GM12865 (cell line): Measurements from ENCODE around the gene TMEM97.
"Not testable (repeated sequence)": the region's sequence is repeated elsewhere in the genome, so short reads cannot be mapped to it uniquely, and the experiment has no call there.

Source experiments
- DNase-seq: peaks from one replicate; pipeline ENCODE4 v3.0.0; 2010; ENCODE audit warnings: low read depth
- H3K4me3 ChIP-seq: 2 replicates; pipeline ENCODE4 v1.5.1; 2011; ENCODE audit warnings: mild to moderate bottlenecking, low read depth, low read length, control low read depth
- CTCF ChIP-seq: IDR thresholded peaks from 2 replicates; pipeline ENCODE4 v1.5.1; 2011; ENCODE audit warnings: low read length, control low read depth, low read depth, inconsistent platforms; ENCODE audit not compliant: insufficient read depth; ENCODE audit errors: missing control alignments

Gene TMEM97

GRCh38 chr17:28276011-28276410, 43.0 kb upstream of the TMEM97 start:
- no peak overlapping the region for H3K4me3 ChIP-seq
- no peak for DNase-seq
- TF ChIP-seq CTCF: no peak

- no peak for TF ChIP-seq CTCF
- DNase-seq: no peak
- no peak overlapping the region for H3K4me3 ChIP-seq
Observed at GRCh38 chr17:28279411-28279810, 39.6 kb upstream of the TMEM97 start.

GRCh38 chr17:28280826-28281225, 38.2 kb upstream of the TMEM97 start:
- DNase-seq: no peak
- no peak overlapping the region for H3K4me3 ChIP-seq
- TF ChIP-seq CTCF: no peak

- TF ChIP-seq CTCF: no peak
- H3K4me3 ChIP-seq: no peak overlapping the region
- no peak for DNase-seq
Observed at GRCh38 chr17:28282596-28282995, 36.4 kb upstream of the TMEM97 start.

GRCh38 chr17:28285965-28286364, 33.0 kb upstream of the TMEM97 start:
- no peak for TF ChIP-seq CTCF
- no peak for DNase-seq
- no peak overlapping the region for H3K4me3 ChIP-seq

- no peak overlapping the region for H3K4me3 ChIP-seq
- no peak for TF ChIP-seq CTCF
- no peak for DNase-seq
Observed at GRCh38 chr17:28290703-28291102, 28.3 kb upstream of the TMEM97 start.

- no peak for DNase-seq
- TF ChIP-seq CTCF: no peak
- no peak overlapping the region for H3K4me3 ChIP-seq
Observed at GRCh38 chr17:28291780-28292330, 27.1 kb upstream of the TMEM97 start.

- H3K4me3 ChIP-seq, DNase-seq: not testable (repeated sequence)
Observed at GRCh38 chr17:28292878-28293277, 26.1 kb upstream of the TMEM97 start.
